Subcutaneous abdominal adipose tissue (tissue), 5 donors: ENCODE data around the gene PTPN11.

Source experiments
- H3K27ac ChIP-seq: one replicate; pipeline ENCODE4 v1.7.0; 2013; ENCODE audit warnings: low read depth, mild to moderate bottlenecking, inconsistent platforms, low read length, moderate library complexity
- H3K27me3 ChIP-seq, 5 donors: one replicate each; pipeline ENCODE4 v1.7.0; 2013; ENCODE audit warnings: low read length in 5 of 5, inconsistent platforms in 1 of 5; ENCODE audit not compliant: control insufficient read depth in 5 of 5, insufficient read depth in 4 of 5
- H3K36me3 ChIP-seq, 5 donors: one replicate each; pipeline ENCODE4 v1.7.0; 2013; ENCODE audit warnings: low read length in 5 of 5; ENCODE audit not compliant: control insufficient read depth in 5 of 5, insufficient read depth in 5 of 5
- H3K4me1 ChIP-seq, 5 donors: one replicate each; pipeline ENCODE4 v1.7.0; 2013; ENCODE audit warnings: low read length in 5 of 5, mild to moderate bottlenecking in 3 of 5, moderate library complexity in 1 of 5; ENCODE audit not compliant: control insufficient read depth in 5 of 5, insufficient read depth in 5 of 5
- H3K4me3 ChIP-seq, 5 donors: one replicate each; pipeline ENCODE4 v1.7.0; 2013; ENCODE audit warnings: low read length in 5 of 5, low read depth in 1 of 5
- H3K9ac ChIP-seq, 5 donors: one replicate each; pipeline ENCODE4 v1.7.0; 2013; ENCODE audit warnings: low read length in 5 of 5, mild to moderate bottlenecking in 4 of 5, moderate library complexity in 3 of 5
- H3K9me3 ChIP-seq, 5 donors: one replicate each; pipeline ENCODE4 v1.7.0; 2013; ENCODE audit warnings: low read length in 5 of 5; ENCODE audit not compliant: control insufficient read depth in 5 of 5
- donor health status: healthy.
- donor health status: healthy.
- donor health status: healthy.
- donor health status: healthy.
- donor health status: healthy.

PTPN11 gene

DNA sequence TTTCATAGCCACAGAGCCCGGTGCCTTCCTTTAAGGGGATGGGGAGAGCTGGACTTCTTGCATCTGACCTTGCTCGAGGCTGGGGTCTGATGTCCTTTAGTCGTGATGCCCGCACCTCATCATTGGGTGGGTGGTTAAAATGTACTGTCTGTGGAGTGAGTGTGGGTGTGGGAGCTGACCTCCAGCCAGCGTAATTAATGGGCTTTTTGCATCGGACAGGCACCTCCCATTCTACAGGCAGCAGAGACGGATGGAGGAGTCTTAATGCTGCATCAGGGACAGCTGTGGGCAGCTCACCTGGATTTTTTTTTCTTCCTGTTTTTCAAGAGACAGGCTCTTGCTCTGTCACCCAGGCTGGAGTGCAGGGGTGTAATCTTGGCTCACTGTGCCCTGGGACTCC lies 114.8 kb downstream of the PTPN11 start:
- H3K4me3 ChIP-seq, result no peak overlapping the region
- no peaks in the 10 kb centered on the region for H3K36me3 ChIP-seq
- peaks cover 0 to 7% (median 0%) of the 10 kb centered on the region in 5 donors for H3K27me3 ChIP-seq
- H3K4me1 ChIP-seq, result no peaks in the 10 kb centered on the region
- H3K9me3 ChIP-seq, result peaks cover 0 to 3% (median 0%) of the 10 kb centered on the region in 5 donors
- no peak overlapping the region for H3K9ac ChIP-seq
- H3K27ac ChIP-seq, result no peak overlapping the region

DNA sequence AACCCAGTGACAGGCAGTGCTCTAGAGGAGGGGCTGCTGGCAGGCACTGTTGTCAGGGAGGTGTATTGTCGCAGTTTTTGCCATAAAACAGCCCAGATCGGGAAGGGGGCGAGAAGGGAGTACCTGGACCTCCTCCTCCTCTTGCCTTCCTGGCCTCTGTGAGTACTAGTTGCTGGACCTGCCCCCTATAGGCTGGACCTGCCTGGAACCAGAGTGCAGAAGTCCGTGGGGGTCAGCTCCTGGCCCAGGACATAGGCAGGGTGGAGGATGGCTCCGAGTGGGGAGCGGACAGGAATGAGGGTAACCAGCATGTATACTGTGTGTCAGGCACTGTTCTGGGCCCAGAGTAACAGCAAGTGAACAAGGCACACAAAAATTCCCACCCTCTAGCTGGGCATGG lies 116.3 kb downstream of the PTPN11 start:
- peaks cover 0 to 3% (median 0%) of the 10 kb centered on the region in 5 donors for H3K9me3 ChIP-seq
- no peak overlapping the region for H3K27ac ChIP-seq
- no peak overlapping the region for H3K9ac ChIP-seq
- no peak overlapping the region for H3K4me3 ChIP-seq
- peaks cover 0 to 7% (median 0%) of the 10 kb centered on the region in 5 donors for H3K27me3 ChIP-seq
- no peaks in the 10 kb centered on the region for H3K4me1 ChIP-seq
- no peaks in the 10 kb centered on the region for H3K36me3 ChIP-seq

DNA sequence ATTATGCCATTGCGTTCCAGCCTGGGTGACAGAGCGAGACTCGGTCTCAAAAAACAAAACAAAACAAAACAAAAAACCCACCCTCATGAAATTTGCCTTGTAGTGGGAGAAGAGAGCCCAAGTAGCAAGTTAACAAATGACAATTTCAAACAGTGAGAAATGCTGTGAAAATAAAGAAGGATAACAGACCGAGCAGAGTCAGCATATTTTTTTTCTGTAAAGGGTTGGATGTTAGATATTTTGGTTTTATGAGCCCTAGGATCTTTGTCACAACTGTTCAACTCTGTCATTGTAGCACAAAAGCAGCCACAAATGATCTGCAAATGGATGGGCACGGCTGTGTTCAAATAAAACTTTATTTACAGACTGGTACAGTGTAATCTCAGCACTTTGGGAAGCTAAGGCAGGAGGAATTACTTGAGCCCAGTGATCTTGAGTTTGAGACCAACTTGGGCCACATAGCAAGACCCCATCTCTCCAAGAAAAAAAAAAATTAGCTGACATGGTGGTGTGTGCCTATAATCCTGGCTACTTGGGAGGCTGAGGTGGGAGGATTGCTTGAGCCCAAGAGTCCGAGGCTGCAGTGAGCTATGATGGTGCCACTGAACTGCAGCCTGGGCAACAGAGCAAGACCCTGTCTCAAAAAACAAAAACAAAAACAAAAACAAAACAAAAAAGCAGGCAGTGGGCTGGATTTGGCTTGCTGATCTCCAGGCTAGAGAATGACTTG lies 117.1 kb downstream of the PTPN11 start:
- Histone ChIP-seq H3K4me1 (no peaks in the 10 kb centered on the region), H3K27ac (no peak overlapping the region), H3K27me3 (peaks cover 0 to 7% (median 0%) of the 10 kb centered on the region in 5 donors), H3K36me3 (no peaks in the 10 kb centered on the region), H3K9ac (no peak overlapping the region), H3K9me3 (peaks cover 0 to 3% (median 0%) of the 10 kb centered on the region in 5 donors), H3K4me3 (no peak overlapping the region)

DNA sequence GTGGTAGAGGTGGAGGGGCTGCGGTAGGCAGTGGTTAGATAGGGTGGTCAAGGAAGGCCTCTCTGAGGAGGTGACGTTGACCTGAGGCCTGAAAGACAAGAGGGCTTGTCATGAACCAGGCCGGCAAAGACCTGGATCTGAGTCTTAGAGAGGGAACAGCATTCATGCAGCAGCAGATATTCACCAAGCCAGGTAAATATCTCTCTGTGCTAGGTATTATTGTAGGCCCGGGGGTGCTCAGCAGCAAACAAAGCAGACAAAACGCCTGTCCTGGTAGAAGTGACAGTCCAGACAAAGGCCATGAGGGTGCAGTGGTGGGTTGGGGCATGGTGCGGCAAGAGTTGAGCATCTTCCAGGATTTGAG lies 117.6 kb downstream of the PTPN11 start:
- no peak overlapping the region for H3K27ac ChIP-seq

DNA sequence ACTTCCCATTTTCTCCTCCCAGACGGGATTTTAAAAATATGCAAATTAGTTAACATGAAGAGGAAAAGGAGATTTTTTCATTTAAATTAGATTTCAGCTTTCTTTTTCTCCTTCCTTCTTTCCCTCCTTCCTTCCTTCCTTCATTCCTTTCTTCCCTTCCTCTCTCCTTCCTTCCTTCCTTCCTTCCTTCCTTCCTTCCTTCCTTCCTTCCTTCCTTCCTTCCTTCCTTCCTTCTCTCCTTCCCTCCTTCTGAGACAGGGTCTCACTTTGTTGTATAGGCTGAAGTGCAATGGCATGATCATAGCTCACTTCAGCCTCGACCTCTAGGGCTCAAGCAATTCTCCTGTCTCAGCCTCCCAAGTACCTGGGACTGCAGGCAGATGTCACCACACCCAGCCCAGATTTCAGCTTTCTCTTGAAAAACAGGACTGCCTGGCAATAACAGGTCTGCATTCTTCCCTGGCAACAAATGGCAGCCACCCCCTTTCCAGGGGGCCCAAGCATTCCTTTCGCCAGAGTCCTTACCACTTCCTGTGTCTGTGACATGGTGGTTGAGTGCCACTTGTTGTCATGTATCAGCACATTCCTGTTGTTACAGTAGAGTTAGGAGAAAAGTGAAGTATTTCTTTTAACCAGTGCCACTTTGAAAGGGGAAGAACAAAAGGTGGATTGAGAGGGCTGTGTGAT lies 119.1 kb downstream of the PTPN11 start:
- Histone ChIP-seq H3K27ac (no peak overlapping the region), H3K36me3 (no peaks in the 10 kb centered on the region), H3K9ac (no peak overlapping the region), H3K9me3 (no peaks in the 10 kb centered on the region), H3K4me3 (no peak overlapping the region), H3K27me3 (peaks cover 0 to 7% (median 0%) of the 10 kb centered on the region in 5 donors), H3K4me1 (no peaks in the 10 kb centered on the region)

More for the DNA sequence above, 117.6 kb downstream of the PTPN11 start:
- Histone ChIP-seq H3K9me3 (peaks cover 0 to 1% (median 0%) of the 10 kb centered on the region in 5 donors), H3K36me3 (no peaks in the 10 kb centered on the region), H3K9ac (no peak overlapping the region), H3K4me1 (no peaks in the 10 kb centered on the region), H3K4me3 (no peak overlapping the region), H3K27me3 (peaks cover 0 to 7% (median 0%) of the 10 kb centered on the region in 5 donors)

DNA sequence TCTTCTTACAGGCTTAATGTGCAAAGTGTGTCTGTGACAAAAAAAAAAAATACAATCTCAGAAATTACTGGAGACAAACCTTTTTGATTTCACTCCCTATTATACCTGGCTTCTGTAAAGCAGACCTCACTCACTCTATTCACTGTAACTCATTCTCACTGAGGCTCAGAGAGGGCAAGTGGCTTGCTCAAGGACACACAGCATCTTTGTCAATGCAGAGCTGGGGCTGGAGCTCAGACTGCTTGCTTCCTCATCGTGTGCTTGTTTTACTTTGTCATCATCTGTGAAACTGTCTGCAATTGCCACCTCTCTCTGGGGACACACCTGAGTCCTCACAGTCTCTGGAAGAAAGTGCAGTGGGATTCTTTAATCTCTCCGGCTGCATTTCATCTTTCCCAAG lies 120.0 kb downstream of the PTPN11 start:
- Histone ChIP-seq H3K9me3 (no peaks in the 10 kb centered on the region), H3K27ac (no peak overlapping the region), H3K36me3 (no peaks in the 10 kb centered on the region), H3K4me1 (no peaks in the 10 kb centered on the region), H3K4me3 (no peak overlapping the region), H3K27me3 (peaks cover 0 to 7% (median 0%) of the 10 kb centered on the region in 5 donors), H3K9ac (no peak overlapping the region)

DNA sequence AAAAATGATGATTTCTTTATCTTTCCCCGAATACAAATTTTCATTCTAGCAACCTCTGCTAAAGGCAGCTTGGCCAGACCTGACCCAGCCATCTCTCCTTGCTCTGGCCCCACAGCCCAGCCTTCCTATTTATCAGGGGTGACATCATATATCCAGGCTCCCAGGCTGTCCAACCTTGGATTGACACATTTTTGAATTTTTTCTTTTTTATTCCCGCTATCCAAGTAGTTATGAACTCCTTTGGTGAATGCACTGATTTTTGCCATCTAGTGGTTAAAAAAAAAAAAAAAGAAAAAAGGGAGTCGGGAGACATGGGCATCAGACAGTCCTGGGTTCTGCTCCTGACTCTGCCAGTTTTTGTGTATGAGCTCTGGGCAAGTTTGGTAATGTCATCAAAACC lies 120.5 kb downstream of the PTPN11 start:
- no peaks in the 10 kb centered on the region for H3K36me3 ChIP-seq
- no peaks in the 10 kb centered on the region for H3K9me3 ChIP-seq
- H3K9ac ChIP-seq, result no peak overlapping the region
- no peak overlapping the region for H3K4me3 ChIP-seq
- H3K27me3 ChIP-seq, result peaks cover 0 to 7% (median 0%) of the 10 kb centered on the region in 5 donors
- no peak overlapping the region for H3K27ac ChIP-seq
- no peaks in the 10 kb centered on the region for H3K4me1 ChIP-seq

DNA sequence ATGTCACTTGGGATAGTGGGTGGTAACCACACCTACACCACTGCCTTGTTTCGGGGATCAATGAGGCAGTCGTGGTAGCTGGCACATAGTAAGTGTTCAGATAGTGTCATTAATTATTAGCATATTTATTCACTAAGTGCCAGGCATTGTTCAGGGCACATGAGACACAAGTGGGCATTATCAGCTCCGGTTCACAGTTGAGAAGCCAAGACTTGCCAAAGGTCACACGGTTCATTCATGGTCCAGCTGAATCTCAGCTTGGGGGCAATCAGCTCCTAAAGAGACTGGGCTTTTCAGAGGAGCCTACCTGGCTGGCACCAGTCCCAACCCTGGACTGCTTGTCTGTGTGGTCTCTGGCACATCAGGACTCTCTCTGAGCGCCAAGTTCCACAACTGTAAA lies 121.3 kb downstream of the PTPN11 start:
- no peaks in the 10 kb centered on the region for H3K36me3 ChIP-seq
- H3K27ac ChIP-seq, result no peak overlapping the region
- H3K9ac ChIP-seq, result no peak overlapping the region
- H3K27me3 ChIP-seq, result peaks cover 0 to 3% (median 0%) of the 10 kb centered on the region in 5 donors
- no peaks in the 10 kb centered on the region for H3K4me1 ChIP-seq
- no peak overlapping the region for H3K4me3 ChIP-seq
- H3K9me3 ChIP-seq, result no peaks in the 10 kb centered on the region

DNA sequence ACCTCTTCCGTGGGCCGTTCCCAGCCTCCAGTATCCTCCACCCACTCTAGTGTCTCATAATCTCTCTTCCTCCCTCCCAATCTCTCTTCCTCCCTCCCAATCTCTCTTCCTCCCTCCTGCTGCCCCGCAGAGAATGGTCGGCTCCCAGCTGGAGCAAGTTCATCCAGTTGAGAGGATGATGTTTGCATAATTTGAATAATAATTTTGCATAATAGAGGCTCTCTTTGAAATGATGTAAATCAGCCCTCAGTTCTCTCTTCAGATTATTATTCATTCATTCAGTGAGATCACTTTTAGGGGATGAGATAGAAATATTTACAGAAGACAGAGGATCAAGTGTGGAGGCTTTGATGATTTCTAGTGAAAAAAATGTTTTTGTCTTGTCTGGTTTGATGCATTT lies 125.0 kb downstream of the PTPN11 start:
- no peaks in the 10 kb centered on the region for H3K36me3 ChIP-seq
- H3K4me3 ChIP-seq, result no peak overlapping the region
- H3K9ac ChIP-seq, result no peak overlapping the region
- H3K27ac ChIP-seq, result no peak overlapping the region
- peaks cover 0 to 5% (median 3%) of the 10 kb centered on the region in 5 donors for H3K27me3 ChIP-seq
- H3K9me3 ChIP-seq, result no peaks in the 10 kb centered on the region
- no peaks in the 10 kb centered on the region for H3K4me1 ChIP-seq

DNA sequence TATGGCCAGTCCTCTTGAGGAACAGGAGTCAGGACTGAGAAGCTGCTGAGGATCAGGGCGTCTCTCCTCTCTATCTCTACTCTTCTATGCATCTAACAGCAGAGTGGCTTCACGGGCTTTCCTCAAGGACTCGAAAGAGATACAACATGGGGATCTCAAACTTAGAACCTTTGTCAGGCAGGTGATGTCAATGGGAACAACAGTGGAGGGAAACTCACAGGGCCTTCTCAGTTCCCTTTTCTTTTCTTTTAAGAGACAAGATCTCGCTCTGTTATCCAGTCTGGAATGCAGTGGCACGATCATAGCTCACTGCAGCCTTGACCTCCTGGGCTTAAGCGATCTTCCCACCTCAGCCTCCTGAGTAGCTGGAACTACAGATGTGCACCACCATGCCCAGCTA lies 127.6 kb downstream of the PTPN11 start:
- H3K4me3 ChIP-seq, result no peak overlapping the region
- peaks cover 0 to 7% (median 5%) of the 10 kb centered on the region in 5 donors for H3K27me3 ChIP-seq
- H3K9ac ChIP-seq, result no peak overlapping the region
- H3K27ac ChIP-seq, result no peak overlapping the region
- H3K4me1 ChIP-seq, result no peaks in the 10 kb centered on the region
- no peaks in the 10 kb centered on the region for H3K36me3 ChIP-seq
- H3K9me3 ChIP-seq, result no peaks in the 10 kb centered on the region
